HepG2 (cell line): ENCODE data around the gene HYI. TPM values are rescaled to one million over a fixed set of nuclear protein-coding genes. Genes with fewer than 3 reads are reported as not detected.

Experiments used
- ATAC-seq: fragments of 200-7000 bp; cut with Tn5 transposase; 3 replicates; pipeline ENCODE4 v1.9.1; 2020; ENCODE audit warnings: mild to moderate bottlenecking, moderate library complexity
- BruUV-seq: library from RNA; stranded (reverse); fragments of 400-500 nt; replicated peaks from 2 replicates; lab custom pipeline; 2021; lab: Mats Ljungman, UMichigan
- CTCF ChIA-PET: fragments of 300-600 bp; formaldehyde crosslinking; extraction: SDS; loops from one replicate; lab custom pipeline; 2021; ENCODE audit warnings: low total read pairs, inconsistent platforms, low intra/inter-chr PET ratio; lab: Yijun Ruan, JAX
- POLR2A ChIA-PET: fragments of 350-600 bp; sonication (Branson Sonifier 250); formaldehyde crosslinking; loops from one replicate; lab custom pipeline; 2020; ENCODE audit warnings: antibody characterized with exemption, inconsistent platforms; lab: Yijun Ruan, JAX
- DNase-seq: peaks from one replicate; pipeline ENCODE4 v3.0.0-alpha.2; 2015; ENCODE audit warnings: low spot score
- FAIRE-seq: peaks from 3 replicates; lab custom pipeline; 2011; peaks lifted over from hg19 to GRCh38; lab: Jason Lieb, UNC
- H2AFZ ChIP-seq: one replicate; pipeline ENCODE4 v1.6.1; 2011; ENCODE audit warnings: low read length, inconsistent platforms
- H3K27ac ChIP-seq: fragments of 300-600 bp; 3 replicates; pipeline ENCODE4 v1.8.0; 2011; ENCODE audit warnings: mixed run types, mild to moderate bottlenecking, mixed read lengths, low read length, inconsistent platforms; ENCODE audit not compliant: insufficient read depth; ENCODE audit errors: extremely low read length
- H3K27me3 ChIP-seq, 2 experiments: fragments of 200-600 bp in 1 of 2; 2 replicates in 1 of 2; 3 replicates in 1 of 2; pipeline versions ENCODE4 v1.6.0 to v1.8.0; 2011; ENCODE audit warnings: low read length in 2 of 2, mild to moderate bottlenecking in 2 of 2, moderate library complexity in 2 of 2, inconsistent platforms in 1 of 2; ENCODE audit not compliant: insufficient read depth in 2 of 2, control insufficient read depth in 1 of 2
- H3K36me3 ChIP-seq, 2 experiments: fragments of 200-600 bp in 1 of 2; replicated peaks in 1 of 2; 2 replicates in 1 of 2; 3 replicates in 1 of 2; pipeline versions ENCODE4 v1.5.1 to v1.8.0; 2011; ENCODE audit warnings: low read length in 2 of 2, inconsistent platforms in 1 of 2; ENCODE audit not compliant: insufficient read depth in 2 of 2, control insufficient read depth in 1 of 2
- H3K4me1 ChIP-seq: 2 replicates; pipeline ENCODE4 v1.5.1; 2012; ENCODE audit warnings: low read length, inconsistent platforms; ENCODE audit not compliant: insufficient read depth
- H3K4me2 ChIP-seq: 2 replicates; pipeline ENCODE4 v1.6.0; 2011; ENCODE audit warnings: low read depth, low read length, inconsistent platforms
- H3K4me3 ChIP-seq, 3 experiments: fragments of 200-600 bp in 1 of 3; sonication (generic), shearing (Covaris generic) in 1 of 3; replicated peaks in 1 of 3; 2 replicates each; pipeline ENCODE4 v1.5.1; 2011 to 2016; ENCODE audit warnings: low read length in 3 of 3, inconsistent platforms in 2 of 3, low read depth in 2 of 3, mild to moderate bottlenecking in 2 of 3, control low read depth in 1 of 3, mixed read lengths in 1 of 3; ENCODE audit not compliant: insufficient read depth in 1 of 3
- H3K79me2 ChIP-seq: one replicate; pipeline ENCODE4 v1.6.1; 2011; ENCODE audit warnings: low read length, inconsistent platforms; ENCODE audit not compliant: insufficient read depth
- H3K9ac ChIP-seq: 2 replicates; pipeline ENCODE4 v1.6.0; 2011; ENCODE audit warnings: mild to moderate bottlenecking, low read depth, low read length, inconsistent platforms; ENCODE audit not compliant: insufficient read depth
- H3K9me3 ChIP-seq: 2 replicates; pipeline ENCODE4 v1.5.1; 2012; ENCODE audit warnings: mild to moderate bottlenecking, low read length
- H4K20me1 ChIP-seq: 2 replicates; pipeline ENCODE4 v1.6.0; 2011; ENCODE audit warnings: inconsistent platforms, mild to moderate bottlenecking, low read length, moderate library complexity; ENCODE audit not compliant: insufficient read depth
- CHCHD3 ChIP-seq: sonication (generic); formaldehyde crosslinking; IDR thresholded peaks from 2 replicates; pipeline ENCODE4 v1.8.0; 2022; ENCODE audit warnings: mild to moderate bottlenecking, missing genetic modification reagents, moderate library complexity
- GATAD1 ChIP-seq: IDR thresholded peaks from 2 replicates; pipeline ENCODE4 v1.6.1; 2016; ENCODE audit warnings: missing genetic modification reagents, missing compliant biosample characterization
- HNRNPUL1 ChIP-seq: fragments of 200-400 bp; formaldehyde crosslinking; IDR thresholded peaks from 2 replicates; pipeline ENCODE4 v1.6.1; 2017; ENCODE audit warnings: low read depth, mild to moderate bottlenecking, low read length, moderate library complexity
- HOXA3 ChIP-seq: sonication (generic); formaldehyde crosslinking; IDR thresholded peaks from 2 replicates; pipeline ENCODE4 v1.5.0; 2020; ENCODE audit warnings: missing genetic modification reagents
- JUN ChIP-seq: sonication (generic); formaldehyde crosslinking; IDR thresholded peaks from 2 replicates; pipeline ENCODE4 v1.4.0; 2020; ENCODE audit warnings: mild to moderate bottlenecking, missing genetic modification reagents
- JUNB ChIP-seq: sonication (generic); formaldehyde crosslinking; IDR thresholded peaks from 2 replicates; pipeline ENCODE4 v1.8.0; 2022; ENCODE audit warnings: missing genetic modification reagents, mild to moderate bottlenecking, borderline replicate concordance
- PHB2 ChIP-seq: fragments of 450-650 bp; IDR thresholded peaks from 2 replicates; pipeline ENCODE4 v1.6.1; 2018; ENCODE audit not compliant: partially characterized antibody
- SAP130 ChIP-seq: IDR thresholded peaks from 2 replicates; pipeline ENCODE4 v1.6.1; 2016; ENCODE audit warnings: low read depth
- SMARCC2 ChIP-seq: fragments of 450-650 bp; IDR thresholded peaks from 2 replicates; pipeline ENCODE4 v1.6.1; 2017; ENCODE audit warnings: antibody characterized with exemption, mild to moderate bottlenecking
- SP140L ChIP-seq: sonication (generic); formaldehyde crosslinking; IDR thresholded peaks from 2 replicates; pipeline ENCODE4 v1.4.0; 2020; ENCODE audit warnings: missing genetic modification reagents, borderline replicate concordance
- ZNF263 ChIP-seq: sonication (generic); formaldehyde crosslinking; IDR thresholded peaks from 2 replicates; pipeline ENCODE4 v1.4.0; 2020; ENCODE audit warnings: missing genetic modification reagents
- ZNF33B ChIP-seq: sonication (generic); formaldehyde crosslinking; IDR thresholded peaks from 2 replicates; pipeline ENCODE4 v1.5.1; 2020; ENCODE audit warnings: mild to moderate bottlenecking, missing genetic modification reagents
- ZNF543 ChIP-seq: sonication (generic); formaldehyde crosslinking; IDR thresholded peaks from 2 replicates; pipeline ENCODE4 v1.4.0; 2020; ENCODE audit warnings: mild to moderate bottlenecking, missing genetic modification reagents
- ZNF782 ChIP-seq: sonication (generic); formaldehyde crosslinking; IDR thresholded peaks from 2 replicates; pipeline ENCODE4 v1.4.0; 2020; ENCODE audit warnings: missing genetic modification reagents, mild to moderate bottlenecking, borderline replicate concordance
- WGBS: methylation state at CpG from one replicate; pipeline ENCODE4 v1.1.6; 2017; ENCODE audit warnings: low lambda C conversion rate; 5-methylcytosine and 5-hydroxymethylcytosine counted together
- in situ Hi-C: cut with HindIII; loops from 2 replicates; pipeline ENCODE4 v1.10.0; 2017; ENCODE audit warnings: low pct_unique_long_range_greater_than_20kb; ENCODE audit not compliant: extremely low pct_ligation_motif_present
- intact Hi-C: fragments of 100-400 bp; cut with micrococcal nuclease; formaldehyde crosslinking; loops from one replicate; pipeline ENCODE4 v1.10.0; 2022; ENCODE audit not compliant: unreplicated experiment
- polyA plus RNA-seq, 8 experiments: library from polyadenylated mRNA; depleted of rRNA in 3 of 8; stranded (reverse) in 7 of 8; unstranded in 1 of 8; fragments of >200 nt; fragmentation: Illumina TruSeq in 4 of 8; extraction: Trizol in 4 of 8; gene quantifications; 2 replicates each; pipeline versions ENCODE4 v1.2.1 to v1.2.3, GENCODE V29; 2011 to 2016; ENCODE audit warnings: low read depth in 4 of 8, missing spikeins in 1 of 8, mixed read lengths in 1 of 8; ENCODE audit not compliant: insufficient read depth in 1 of 8
- total RNA-seq, 5 experiments: library from RNA; depleted of rRNA; stranded (reverse); fragments of >200 nt; fragmentation: Illumina TruSeq; extraction: Trizol; gene quantifications; 2 replicates each; pipeline ENCODE4 v1.2.3, GENCODE V29; 2016; ENCODE audit warnings: low read depth in 1 of 5
- TF ChIP-seq, protein P1 (sequence below): sonication (generic); formaldehyde crosslinking; IDR thresholded peaks from 2 replicates; pipeline ENCODE4 v1.4.0; 2020; ENCODE audit warnings: missing genetic modification reagents, borderline replicate concordance
- TF ChIP-seq, protein P2 (sequence below): sonication (generic); formaldehyde crosslinking; IDR thresholded peaks from 2 replicates; pipeline ENCODE4; 2020; ENCODE audit warnings: missing genetic modification reagents, mild to moderate bottlenecking, borderline replicate concordance
- TF ChIP-seq, protein P3 (sequence below): IDR thresholded peaks from 2 replicates; pipeline ENCODE4 v1.6.1; 2018; ENCODE audit warnings: missing genetic modification reagents
- TF ChIP-seq, protein P4 (sequence below): IDR thresholded peaks from 2 replicates; pipeline ENCODE4 v1.6.1; 2016; ENCODE audit warnings: low read depth

HYI gene
- total and polyA plus RNA-seq, 2 of the 13 experiments (the other 11 are each of a cell fraction or from before 2014, with no cell fraction given) = not detected

GRCh38 chr1:43446388-43446740 is 7.4 kb downstream of the HYI start:
- TF ChIP-seq HOXA3 (no peak), ZNF263 (CRISPR knock-in tag) (no peak), JUN (CRISPR knock-in tag) (no peak), SMARCC2 (no peak), GATAD1 (no peak), SAP130 (CRISPR knock-in tag) (no peak), CHCHD3 (no peak), ZNF543 (CRISPR knock-in tag) (no peak), ZNF33B (no peak), PHB2 (no peak), JUNB (CRISPR knock-in tag) (no peak), ZNF782 (CRISPR knock-in tag) (no peak), HNRNPUL1 (no peak), SP140L (CRISPR knock-in tag) (no peak)
- TF ChIP-seq, protein P1, sequence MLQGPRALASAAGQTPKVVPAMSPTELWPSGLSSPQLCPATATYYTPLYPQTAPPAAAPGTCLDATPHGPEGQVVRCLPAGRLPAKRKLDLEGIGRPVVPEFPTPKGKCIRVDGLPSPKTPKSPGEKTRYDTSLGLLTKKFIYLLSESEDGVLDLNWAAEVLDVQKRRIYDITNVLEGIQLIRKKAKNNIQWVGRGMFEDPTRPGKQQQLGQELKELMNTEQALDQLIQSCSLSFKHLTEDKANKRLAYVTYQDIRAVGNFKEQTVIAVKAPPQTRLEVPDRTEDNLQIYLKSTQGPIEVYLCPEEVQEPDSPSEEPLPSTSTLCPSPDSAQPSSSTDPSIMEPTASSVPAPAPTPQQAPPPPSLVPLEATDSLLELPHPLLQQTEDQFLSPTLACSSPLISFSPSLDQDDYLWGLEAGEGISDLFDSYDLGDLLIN = no peak
- TF ChIP-seq, protein P2, sequence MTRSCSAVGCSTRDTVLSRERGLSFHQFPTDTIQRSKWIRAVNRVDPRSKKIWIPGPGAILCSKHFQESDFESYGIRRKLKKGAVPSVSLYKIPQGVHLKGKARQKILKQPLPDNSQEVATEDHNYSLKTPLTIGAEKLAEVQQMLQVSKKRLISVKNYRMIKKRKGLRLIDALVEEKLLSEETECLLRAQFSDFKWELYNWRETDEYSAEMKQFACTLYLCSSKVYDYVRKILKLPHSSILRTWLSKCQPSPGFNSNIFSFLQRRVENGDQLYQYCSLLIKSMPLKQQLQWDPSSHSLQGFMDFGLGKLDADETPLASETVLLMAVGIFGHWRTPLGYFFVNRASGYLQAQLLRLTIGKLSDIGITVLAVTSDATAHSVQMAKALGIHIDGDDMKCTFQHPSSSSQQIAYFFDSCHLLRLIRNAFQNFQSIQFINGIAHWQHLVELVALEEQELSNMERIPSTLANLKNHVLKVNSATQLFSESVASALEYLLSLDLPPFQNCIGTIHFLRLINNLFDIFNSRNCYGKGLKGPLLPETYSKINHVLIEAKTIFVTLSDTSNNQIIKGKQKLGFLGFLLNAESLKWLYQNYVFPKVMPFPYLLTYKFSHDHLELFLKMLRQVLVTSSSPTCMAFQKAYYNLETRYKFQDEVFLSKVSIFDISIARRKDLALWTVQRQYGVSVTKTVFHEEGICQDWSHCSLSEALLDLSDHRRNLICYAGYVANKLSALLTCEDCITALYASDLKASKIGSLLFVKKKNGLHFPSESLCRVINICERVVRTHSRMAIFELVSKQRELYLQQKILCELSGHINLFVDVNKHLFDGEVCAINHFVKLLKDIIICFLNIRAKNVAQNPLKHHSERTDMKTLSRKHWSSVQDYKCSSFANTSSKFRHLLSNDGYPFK (CRISPR knock-in tag) = no peak
- TF ChIP-seq, protein P3, sequence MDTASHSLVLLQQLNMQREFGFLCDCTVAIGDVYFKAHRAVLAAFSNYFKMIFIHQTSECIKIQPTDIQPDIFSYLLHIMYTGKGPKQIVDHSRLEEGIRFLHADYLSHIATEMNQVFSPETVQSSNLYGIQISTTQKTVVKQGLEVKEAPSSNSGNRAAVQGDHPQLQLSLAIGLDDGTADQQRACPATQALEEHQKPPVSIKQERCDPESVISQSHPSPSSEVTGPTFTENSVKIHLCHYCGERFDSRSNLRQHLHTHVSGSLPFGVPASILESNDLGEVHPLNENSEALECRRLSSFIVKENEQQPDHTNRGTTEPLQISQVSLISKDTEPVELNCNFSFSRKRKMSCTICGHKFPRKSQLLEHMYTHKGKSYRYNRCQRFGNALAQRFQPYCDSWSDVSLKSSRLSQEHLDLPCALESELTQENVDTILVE (CRISPR knock-in tag) = no peak
- TF ChIP-seq, protein P4, sequence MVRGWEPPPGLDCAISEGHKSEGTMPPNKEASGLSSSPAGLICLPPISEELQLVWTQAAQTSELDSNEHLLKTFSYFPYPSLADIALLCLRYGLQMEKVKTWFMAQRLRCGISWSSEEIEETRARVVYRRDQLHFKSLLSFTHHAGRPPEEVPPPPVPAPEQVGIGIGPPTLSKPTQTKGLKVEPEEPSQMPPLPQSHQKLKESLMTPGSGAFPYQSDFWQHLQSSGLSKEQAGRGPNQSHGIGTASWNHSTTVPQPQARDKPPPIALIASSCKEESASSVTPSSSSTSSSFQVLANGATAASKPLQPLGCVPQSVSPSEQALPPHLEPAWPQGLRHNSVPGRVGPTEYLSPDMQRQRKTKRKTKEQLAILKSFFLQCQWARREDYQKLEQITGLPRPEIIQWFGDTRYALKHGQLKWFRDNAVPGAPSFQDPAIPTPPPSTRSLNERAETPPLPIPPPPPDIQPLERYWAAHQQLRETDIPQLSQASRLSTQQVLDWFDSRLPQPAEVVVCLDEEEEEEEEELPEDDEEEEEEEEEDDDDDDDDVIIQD (CRISPR knock-in tag) = no peak
- Histone ChIP-seq H3K4me1 (no peaks in the 10 kb centered on the region), H3K27me3 (no peaks in the 10 kb centered on the region), H3K9me3 (no peaks in the 10 kb centered on the region), H3K4me3 (no peak overlapping the region), H3K36me3 (peaks cover 24 to 40% of the 10 kb centered on the region in 2 experiments; a peak in 4 of 5 replicates), H2AFZ (no peak overlapping the region), H3K9ac (no peak overlapping the region), H3K27ac (no peak overlapping the region), H3K79me2 (no peaks in the 10 kb centered on the region), H4K20me1 (no peaks in the 10 kb centered on the region), H3K4me2 (no peak overlapping the region)
- in situ Hi-C loops (no loop called here), intact Hi-C loops (no loop called here)
- 100% methylated on average over 3 of the region's 4 CpGs for WGBS
- ATAC-seq (no peak), DNase-seq (no peak), FAIRE-seq (no peak)
- no TSS peak for BruUV-seq
- ChIA-PET POLR2A (no interaction called here), CTCF (no interaction called here)
